ENCODE data around the gene ILKAP.
A peak's percentile ranks its signal among the peaks of the same experiment; 100 is the strongest.

ILKAP gene

DNA sequence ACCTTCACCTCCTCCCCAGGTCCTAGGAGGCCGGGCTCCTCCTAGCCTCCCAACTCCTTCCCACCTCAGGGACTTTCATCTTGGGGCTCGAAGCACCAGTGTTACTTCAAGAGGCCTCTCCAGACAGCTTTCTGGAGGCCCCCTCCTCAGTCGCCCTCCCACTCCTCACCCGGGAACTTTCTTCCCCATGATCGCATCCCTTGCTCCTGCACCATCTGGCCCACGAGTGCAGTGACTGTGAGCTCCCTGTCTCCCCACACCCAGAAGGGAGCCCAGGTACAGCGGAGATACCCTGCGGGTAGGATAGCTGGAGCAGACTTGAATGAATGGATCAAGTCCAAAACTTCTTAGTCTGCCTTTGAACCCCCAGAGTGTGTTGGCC is 38.6 kb downstream of the ILKAP start:
- Histone ChIP-seq H3K9me3 (ENCODE audit: control extremely low read depth in 1 of 5, control insufficient read depth in 4 of 5, insufficient read depth in 2 of 5, low read depth in 1 of 5, low read length in 4 of 5) (no peaks in the 10 kb centered on the region), H3K27me3 (replicated peaks in 2 of 5; ENCODE audit: control insufficient read depth in 4 of 5, insufficient read depth in 5 of 5, low read length in 4 of 5) (peaks cover 0 to 60% (median 17%) of the 10 kb centered on the region in 5 experiments), H3K36me3 (ENCODE audit: control insufficient read depth in 4 of 4, insufficient read depth in 4 of 4, low read length in 3 of 4) (peaks cover 0 to 19% (median 10%) of the 10 kb centered on the region in 4 experiments), H3K4me1 (ENCODE audit: control extremely low read depth in 1 of 4, control insufficient read depth in 4 of 4, insufficient read depth in 4 of 4, low read length in 3 of 4) (peaks cover 0 to 16% (median 15%) of the 10 kb centered on the region in 4 experiments), H3K4me3 (ENCODE audit: control insufficient read depth in 1 of 7, extremely low read depth in 1 of 7, insufficient read depth in 4 of 7, low read depth in 2 of 7, low read length in 6 of 7) (no peak overlapping the region), H3K27ac (ENCODE audit: insufficient read depth in 1 of 2, low read depth in 1 of 2, low read length in 2 of 2, poor library complexity in 1 of 2, severe bottlenecking in 2 of 2) (no peak overlapping the region)
- WGBS (ENCODE audit: insufficient coverage), result 95% methylated on average over 8 of the region's 8 CpGs
- CTCF ChIA-PET, result no interaction called here
- POLR2A ChIA-PET, result interaction anchor here (0.7 kb wide), 1 partner anchor 9 kb away, joined by 5 read pairs; no protein-coding TSS in a partner anchor
- DNase-seq, result no peak

DNA sequence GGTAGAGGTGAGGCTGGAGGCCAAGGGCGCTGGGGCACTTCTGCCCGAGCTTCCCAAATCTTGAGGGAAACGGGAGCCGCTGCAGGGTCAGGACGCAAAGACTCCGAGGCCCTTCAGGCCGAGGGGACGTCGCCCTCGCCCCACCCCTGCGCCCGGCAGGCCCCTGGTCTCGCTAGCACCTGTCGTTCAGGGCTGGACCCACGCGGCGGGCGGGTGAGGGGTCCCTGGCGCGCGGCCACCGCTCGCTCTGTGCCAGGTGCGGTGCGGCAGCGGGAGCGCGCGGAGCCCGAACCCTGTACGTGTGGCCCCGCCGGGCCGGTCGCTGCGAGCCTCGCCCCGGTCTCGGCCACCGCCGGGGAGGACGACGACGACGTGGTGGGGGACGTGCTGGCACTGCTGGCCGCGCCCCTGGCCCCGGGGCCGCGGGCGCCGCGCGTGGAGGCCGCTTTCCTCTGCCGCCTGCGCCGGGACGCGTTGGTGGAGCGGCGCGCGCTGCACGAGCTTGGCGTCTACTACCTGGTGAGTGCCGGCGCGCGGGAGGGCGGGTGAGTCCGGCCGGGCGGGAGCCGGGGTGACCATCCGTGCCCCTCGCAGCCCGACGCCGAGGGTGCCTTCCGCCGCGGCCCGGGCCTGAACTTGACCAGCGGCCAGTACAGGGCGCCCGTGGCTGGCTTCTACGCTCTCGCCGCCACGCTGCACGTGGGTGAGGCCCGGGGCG is 39.9 kb downstream of the ILKAP start:
- CTCF ChIA-PET, result no interaction called here
- WGBS (ENCODE audit: insufficient coverage), result under 1% methylated on average over 79 of the region's 95 CpGs
- POLR2A ChIA-PET, result no interaction called here

DNA sequence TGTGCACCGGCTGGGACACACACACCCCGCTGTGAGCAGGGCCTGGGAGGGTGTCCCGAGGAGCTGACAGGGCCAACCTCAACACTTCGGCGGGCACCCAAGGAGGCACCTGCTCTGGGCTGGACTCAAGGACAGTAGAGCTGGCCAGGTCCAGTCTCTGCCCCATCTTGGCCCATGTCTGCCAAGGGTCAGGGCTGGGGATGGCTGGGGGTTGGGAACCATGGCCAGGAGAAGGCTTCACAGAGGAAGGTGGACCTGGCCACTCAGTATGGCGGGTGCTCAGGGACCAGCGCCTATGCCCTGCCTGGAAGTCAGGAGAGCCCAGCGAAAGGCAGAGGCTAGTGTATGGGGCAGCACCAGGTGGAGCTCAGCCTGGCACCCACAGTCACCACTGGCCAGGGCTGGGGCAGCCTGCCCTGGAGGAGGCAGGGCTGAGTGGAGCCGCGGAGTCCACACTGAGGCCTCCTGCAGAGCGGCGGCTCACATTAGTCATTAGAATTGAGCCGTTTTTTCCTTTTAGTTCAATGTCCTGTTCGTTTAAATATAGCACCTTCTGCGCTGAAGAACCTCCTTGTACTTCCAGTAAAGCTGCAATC is 40.6 kb downstream of the ILKAP start:
- POLR2A ChIA-PET, result no interaction called here
- no peak overlapping the region for H3K27ac ChIP-seq (ENCODE audit: insufficient read depth in 1 of 2, low read depth in 1 of 2, low read length in 2 of 2, poor library complexity in 1 of 2, severe bottlenecking in 2 of 2)
- no peaks in the 10 kb centered on the region for H3K9me3 ChIP-seq (ENCODE audit: control extremely low read depth in 1 of 5, control insufficient read depth in 4 of 5, insufficient read depth in 2 of 5, low read depth in 1 of 5, low read length in 4 of 5)
- peaks cover 2 to 26% (median 24%) of the 10 kb centered on the region in 4 experiments for H3K4me1 ChIP-seq (ENCODE audit: control extremely low read depth in 1 of 4, control insufficient read depth in 4 of 4, insufficient read depth in 4 of 4, low read length in 3 of 4)
- CTCF ChIA-PET, result interaction anchor here (4.3 kb wide), 1 partner anchor 101 kb away, joined by 16 read pairs; no protein-coding TSS in a partner anchor
- no peak for DNase-seq
- peak overlapping the region in 3 of 7 experiments; percentile 50 to 54 (median 52) for H3K4me3 ChIP-seq (ENCODE audit: control insufficient read depth in 1 of 7, extremely low read depth in 1 of 7, insufficient read depth in 4 of 7, low read depth in 2 of 7, low read length in 6 of 7)
- WGBS (ENCODE audit: insufficient coverage), result 58% methylated on average over 13 of the region's 15 CpGs
- peaks cover 0 to 73% (median 21%) of the 10 kb centered on the region in 5 experiments for H3K27me3 ChIP-seq (replicated peaks in 2 of 5; ENCODE audit: control insufficient read depth in 4 of 5, insufficient read depth in 5 of 5, low read length in 4 of 5)
- peaks cover 0 to 4% (median 3%) of the 10 kb centered on the region in 4 experiments for H3K36me3 ChIP-seq (ENCODE audit: control insufficient read depth in 4 of 4, insufficient read depth in 4 of 4, low read length in 3 of 4)

More for the DNA sequence above, 39.9 kb downstream of the ILKAP start:
- Histone ChIP-seq H3K27me3 (replicated peaks in 2 of 5; ENCODE audit: control insufficient read depth in 4 of 5, insufficient read depth in 5 of 5, low read length in 4 of 5) (peaks cover 0 to 68% (median 21%) of the 10 kb centered on the region in 5 experiments), H3K36me3 (ENCODE audit: control insufficient read depth in 4 of 4, insufficient read depth in 4 of 4, low read length in 3 of 4) (peaks cover 0 to 10% (median 6%) of the 10 kb centered on the region in 4 experiments), H3K4me3 (ENCODE audit: control insufficient read depth in 1 of 7, extremely low read depth in 1 of 7, insufficient read depth in 4 of 7, low read depth in 2 of 7, low read length in 6 of 7) (peak overlapping the region in 5 of 7 experiments; percentile 15 to 54 (median 50)), H3K27ac (ENCODE audit: insufficient read depth in 1 of 2, low read depth in 1 of 2, low read length in 2 of 2, poor library complexity in 1 of 2, severe bottlenecking in 2 of 2) (no peak overlapping the region), H3K4me1 (ENCODE audit: control extremely low read depth in 1 of 4, control insufficient read depth in 4 of 4, insufficient read depth in 4 of 4, low read length in 3 of 4) (peaks cover 2 to 25% (median 23%) of the 10 kb centered on the region in 4 experiments), H3K9me3 (ENCODE audit: control extremely low read depth in 1 of 5, control insufficient read depth in 4 of 5, insufficient read depth in 2 of 5, low read depth in 1 of 5, low read length in 4 of 5) (no peaks in the 10 kb centered on the region)
- DNase-seq, result peak in 1 of 3 donors; percentile 34

DNA sequence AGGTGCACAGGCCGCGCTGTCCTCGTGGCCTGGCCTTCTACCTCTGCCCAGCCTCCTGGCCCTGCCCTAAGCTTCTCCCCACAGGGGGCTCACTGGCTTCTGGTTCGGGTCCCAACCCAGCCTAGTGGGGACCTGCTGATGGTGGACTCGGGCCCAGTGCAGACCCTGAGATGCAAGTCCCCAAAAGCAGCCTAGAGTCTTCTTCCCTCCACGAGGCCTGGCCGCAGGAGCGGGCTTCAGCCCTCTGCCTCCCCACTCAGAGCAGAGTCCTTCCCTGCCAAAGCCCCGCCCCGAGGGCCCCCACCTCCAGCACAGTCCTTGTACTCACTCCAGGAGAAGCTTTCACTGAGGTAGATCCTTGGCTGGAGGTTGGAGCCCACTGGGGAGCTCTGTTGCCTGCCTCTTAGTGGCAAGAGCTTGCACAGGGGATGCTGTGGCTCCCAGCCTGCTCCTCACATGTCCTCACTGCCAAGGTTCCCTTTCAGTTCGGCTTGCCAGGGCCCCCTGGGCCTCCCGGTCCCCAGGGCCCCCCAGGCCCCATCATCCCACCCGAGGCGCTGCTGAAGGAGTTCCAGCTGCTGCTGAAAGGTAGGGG is 41.1 kb downstream of the ILKAP start:
- no peaks in the 10 kb centered on the region for H3K36me3 ChIP-seq (ENCODE audit: control insufficient read depth in 4 of 4, insufficient read depth in 4 of 4, low read length in 3 of 4)
- POLR2A ChIA-PET, result no interaction called here

DNA sequence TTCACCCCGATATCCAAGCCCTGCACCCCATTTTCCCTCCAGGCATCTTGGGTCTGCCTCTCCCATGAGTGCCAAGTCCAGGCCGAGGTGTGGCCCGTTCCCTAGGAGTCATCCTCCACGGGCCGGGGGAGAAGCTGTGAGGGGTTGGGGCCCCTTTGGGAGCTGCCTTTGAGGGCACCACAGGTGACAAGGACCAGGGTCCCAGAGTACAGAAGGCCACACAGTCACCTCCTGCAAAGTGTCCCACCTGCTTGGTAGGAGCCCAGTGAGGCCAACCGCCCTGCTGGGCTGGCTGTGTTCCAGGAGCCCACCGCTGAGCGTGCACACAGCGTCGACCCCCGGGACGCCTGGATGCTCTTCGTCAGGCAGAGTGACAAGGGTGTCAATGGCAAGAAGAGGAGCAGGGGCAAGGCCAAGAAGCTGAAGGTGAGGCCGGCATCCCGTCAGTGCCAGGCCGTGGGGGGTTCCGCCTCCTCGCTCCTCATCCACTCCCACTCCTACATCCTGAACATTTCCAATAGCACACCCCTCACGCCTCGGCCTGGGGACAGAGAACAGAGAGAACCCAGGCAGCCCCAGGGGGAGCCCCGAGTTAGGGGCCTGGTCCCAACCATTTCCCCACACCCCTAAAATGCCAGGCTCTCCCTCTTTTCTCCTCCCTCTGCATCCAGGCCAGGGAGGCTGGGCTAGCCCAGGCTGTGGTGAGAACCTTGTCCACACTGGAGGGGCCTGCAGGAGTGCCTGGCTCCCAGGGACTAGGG is 42.0 kb downstream of the ILKAP start:
- no peaks in the 10 kb centered on the region for H3K36me3 ChIP-seq (ENCODE audit: control insufficient read depth in 4 of 4, insufficient read depth in 4 of 4, low read length in 3 of 4)
- H3K9me3 ChIP-seq (ENCODE audit: control extremely low read depth in 1 of 5, control insufficient read depth in 4 of 5, insufficient read depth in 2 of 5, low read depth in 1 of 5, low read length in 4 of 5), result no peaks in the 10 kb centered on the region
- peaks cover 2 to 26% (median 24%) of the 10 kb centered on the region in 4 experiments for H3K4me1 ChIP-seq (ENCODE audit: control extremely low read depth in 1 of 4, control insufficient read depth in 4 of 4, insufficient read depth in 4 of 4, low read length in 3 of 4)
- POLR2A ChIA-PET, result no interaction called here
- 98% methylated on average over 14 of the region's 21 CpGs for WGBS (ENCODE audit: insufficient coverage)
- peaks cover 0 to 73% (median 21%) of the 10 kb centered on the region in 5 experiments for H3K27me3 ChIP-seq (replicated peaks in 2 of 5; ENCODE audit: control insufficient read depth in 4 of 5, insufficient read depth in 5 of 5, low read length in 4 of 5)
- H3K27ac ChIP-seq (ENCODE audit: insufficient read depth in 1 of 2, low read depth in 1 of 2, low read length in 2 of 2, poor library complexity in 1 of 2, severe bottlenecking in 2 of 2), result no peak overlapping the region
- CTCF ChIA-PET, result interaction anchor here (0.9 to 4.3 kb wide), 3 partner anchors 93 to 102 kb away, joined by 4 to 16 read pairs (median 4); no protein-coding TSS in a partner anchor
- DNase-seq, result no peak
- no peak overlapping the region for H3K4me3 ChIP-seq (ENCODE audit: control insufficient read depth in 1 of 7, extremely low read depth in 1 of 7, insufficient read depth in 4 of 7, low read depth in 2 of 7, low read length in 6 of 7)

More for the DNA sequence above, 41.1 kb downstream of the ILKAP start:
- Histone ChIP-seq H3K9me3 (ENCODE audit: control extremely low read depth in 1 of 5, control insufficient read depth in 4 of 5, insufficient read depth in 2 of 5, low read depth in 1 of 5, low read length in 4 of 5) (no peaks in the 10 kb centered on the region), H3K27me3 (replicated peaks in 2 of 5; ENCODE audit: control insufficient read depth in 4 of 5, insufficient read depth in 5 of 5, low read length in 4 of 5) (peaks cover 0 to 73% (median 21%) of the 10 kb centered on the region in 5 experiments), H3K27ac (ENCODE audit: insufficient read depth in 1 of 2, low read depth in 1 of 2, low read length in 2 of 2, poor library complexity in 1 of 2, severe bottlenecking in 2 of 2) (no peak overlapping the region), H3K4me1 (ENCODE audit: control extremely low read depth in 1 of 4, control insufficient read depth in 4 of 4, insufficient read depth in 4 of 4, low read length in 3 of 4) (peaks cover 2 to 26% (median 24%) of the 10 kb centered on the region in 4 experiments), H3K4me3 (ENCODE audit: control insufficient read depth in 1 of 7, extremely low read depth in 1 of 7, insufficient read depth in 4 of 7, low read depth in 2 of 7, low read length in 6 of 7) (no peak overlapping the region)
- 95% methylated on average over 13 of the region's 14 CpGs for WGBS (ENCODE audit: insufficient coverage)
- CTCF ChIA-PET, result interaction anchor here (4.3 kb wide), 1 partner anchor 101 kb away, joined by 16 read pairs; no protein-coding TSS in a partner anchor
- DNase-seq, result no peak

DNA sequence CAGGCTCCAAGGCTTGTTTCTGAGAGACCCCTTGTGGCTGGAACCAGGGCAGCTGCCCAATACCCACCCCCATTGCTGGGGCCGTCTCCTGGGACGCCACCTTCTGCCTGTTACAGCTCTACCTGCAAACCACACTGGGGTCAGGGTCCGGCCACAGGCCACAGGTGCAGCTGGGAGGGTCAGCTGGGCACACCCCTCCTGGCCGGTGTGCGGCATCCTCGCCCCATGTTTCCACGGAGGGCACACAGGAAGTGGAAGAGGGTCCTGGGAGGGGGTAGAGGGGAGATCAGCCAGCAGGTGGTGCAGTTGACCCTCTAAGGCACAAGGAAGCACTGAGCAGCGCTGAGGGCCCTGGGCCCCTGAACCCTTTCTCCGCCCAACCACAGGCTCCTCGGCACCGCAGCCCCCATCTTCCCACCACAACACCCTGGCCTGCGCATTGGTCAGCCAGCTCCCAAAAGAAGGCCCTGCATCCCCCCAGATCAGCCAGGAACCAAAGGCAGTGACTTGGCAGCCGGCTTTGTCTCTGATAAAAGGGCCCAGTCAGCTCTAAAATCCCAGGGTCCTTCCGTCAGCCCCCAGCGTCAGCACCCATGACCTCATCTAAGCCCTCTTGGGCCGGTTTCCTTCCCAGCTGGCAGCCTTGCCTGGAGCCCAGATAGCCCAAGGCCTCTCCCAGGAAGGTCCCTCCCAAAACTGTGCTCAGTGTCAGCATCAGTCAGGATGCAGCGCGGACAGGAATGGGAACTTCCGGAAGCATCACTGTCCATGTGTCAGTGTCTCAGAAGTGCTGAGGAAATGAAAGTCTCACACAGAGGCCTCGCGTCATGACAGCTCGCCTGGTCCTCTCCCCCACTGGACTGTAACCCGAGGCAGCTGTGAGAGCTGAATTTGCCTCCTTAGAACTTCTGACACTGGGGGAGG is 43.0 kb downstream of the ILKAP start:
- CTCF ChIA-PET, result interaction anchor here (0.8 to 4.3 kb wide), 6 partner anchors 14 to 182 kb away, joined by 3 to 16 read pairs (median 4); no protein-coding TSS in a partner anchor
- Histone ChIP-seq H3K9me3 (ENCODE audit: control extremely low read depth in 1 of 5, control insufficient read depth in 4 of 5, insufficient read depth in 2 of 5, low read depth in 1 of 5, low read length in 4 of 5) (no peaks in the 10 kb centered on the region), H3K36me3 (ENCODE audit: control insufficient read depth in 4 of 4, insufficient read depth in 4 of 4, low read length in 3 of 4) (no peaks in the 10 kb centered on the region), H3K27ac (ENCODE audit: insufficient read depth in 1 of 2, low read depth in 1 of 2, low read length in 2 of 2, poor library complexity in 1 of 2, severe bottlenecking in 2 of 2) (no peak overlapping the region), H3K4me1 (ENCODE audit: control extremely low read depth in 1 of 4, control insufficient read depth in 4 of 4, insufficient read depth in 4 of 4, low read length in 3 of 4) (peaks cover 2 to 26% (median 24%) of the 10 kb centered on the region in 4 experiments), H3K4me3 (ENCODE audit: control insufficient read depth in 1 of 7, extremely low read depth in 1 of 7, insufficient read depth in 4 of 7, low read depth in 2 of 7, low read length in 6 of 7) (peak overlapping the region in 3 of 7 experiments; percentile 22 to 59 (median 26)), H3K27me3 (replicated peaks in 2 of 5; ENCODE audit: control insufficient read depth in 4 of 5, insufficient read depth in 5 of 5, low read length in 4 of 5) (peaks cover 0 to 69% (median 21%) of the 10 kb centered on the region in 5 experiments)
- WGBS (ENCODE audit: insufficient coverage), result 57% methylated on average over 17 of the region's 23 CpGs
- POLR2A ChIA-PET, result interaction anchor here (1.0 kb wide), 1 partner anchor 98 kb away, joined by 4 read pairs; no protein-coding TSS in a partner anchor
- peak in 2 of 3 donors; percentile 36 to 48 for DNase-seq
